Suprapubic skin (tissue), 3 donors: ENCODE results near the gene PRCP.

Experiments
- POLR2AphosphoS5 ChIP-seq, 3 donors: sonication (generic); formaldehyde crosslinking; IDR thresholded peaks; one replicate each; pipeline ENCODE4 v1.6.1; 2017; ENCODE audit warnings: antibody characterized with exemption in 3 of 3
- TF ChIP-seq, protein P1 (sequence below), 2 donors: fragments of 200-600 bp in 1 of 2; fragments of 450-650 bp in 1 of 2; sonication (generic) in 1 of 2; IDR thresholded peaks; one replicate each; pipeline ENCODE4 v1.5.1; 2016 to 2019; ENCODE audit warnings: antibody characterized with exemption in 2 of 2, mild to moderate bottlenecking in 1 of 2, moderate library complexity in 1 of 2

DNA sequence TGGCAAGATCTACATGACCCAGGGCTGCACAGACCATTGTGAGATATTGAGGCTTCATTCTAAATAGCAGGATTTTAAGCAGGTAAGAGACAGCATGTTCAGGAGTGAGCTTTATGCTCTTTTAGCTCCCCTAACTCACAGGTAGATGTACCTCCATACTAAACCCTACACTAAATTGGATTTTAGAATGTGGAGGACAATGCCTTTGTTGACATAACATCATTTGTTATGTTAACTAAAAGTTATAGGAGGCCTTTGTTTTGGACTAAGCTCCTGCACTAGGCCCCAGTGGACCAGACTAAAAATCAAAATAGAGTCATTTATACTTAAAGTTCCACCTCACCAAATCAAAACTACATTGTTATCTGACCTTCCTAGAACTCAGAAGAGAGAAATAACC, 8.1 kb upstream of the PRCP start:
- TF ChIP-seq, protein P1, sequence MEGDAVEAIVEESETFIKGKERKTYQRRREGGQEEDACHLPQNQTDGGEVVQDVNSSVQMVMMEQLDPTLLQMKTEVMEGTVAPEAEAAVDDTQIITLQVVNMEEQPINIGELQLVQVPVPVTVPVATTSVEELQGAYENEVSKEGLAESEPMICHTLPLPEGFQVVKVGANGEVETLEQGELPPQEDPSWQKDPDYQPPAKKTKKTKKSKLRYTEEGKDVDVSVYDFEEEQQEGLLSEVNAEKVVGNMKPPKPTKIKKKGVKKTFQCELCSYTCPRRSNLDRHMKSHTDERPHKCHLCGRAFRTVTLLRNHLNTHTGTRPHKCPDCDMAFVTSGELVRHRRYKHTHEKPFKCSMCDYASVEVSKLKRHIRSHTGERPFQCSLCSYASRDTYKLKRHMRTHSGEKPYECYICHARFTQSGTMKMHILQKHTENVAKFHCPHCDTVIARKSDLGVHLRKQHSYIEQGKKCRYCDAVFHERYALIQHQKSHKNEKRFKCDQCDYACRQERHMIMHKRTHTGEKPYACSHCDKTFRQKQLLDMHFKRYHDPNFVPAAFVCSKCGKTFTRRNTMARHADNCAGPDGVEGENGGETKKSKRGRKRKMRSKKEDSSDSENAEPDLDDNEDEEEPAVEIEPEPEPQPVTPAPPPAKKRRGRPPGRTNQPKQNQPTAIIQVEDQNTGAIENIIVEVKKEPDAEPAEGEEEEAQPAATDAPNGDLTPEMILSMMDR (IDR thresholded peaks at IDR 0.05): no peak
- no peak for TF ChIP-seq POLR2AphosphoS5 (IDR thresholded peaks at IDR 0.05)
